HFF-Myc (cell line): ENCODE measurements around the gene VWF.
A peak's percentile ranks its signal among the peaks of the same experiment; 100 is the strongest.

ENCODE experiments used
- DNase-seq: peaks from one replicate; pipeline ENCODE4 v3.0.0-alpha.2; 2011; ENCODE audit warnings: low read depth; ENCODE audit errors: extremely low read depth
- H3K4me3 ChIP-seq: replicated peaks from 2 replicates; pipeline ENCODE4 v1.5.1; 2011; ENCODE audit warnings: low read depth, mild to moderate bottlenecking, control low read depth, low read length
- CTCF ChIP-seq: IDR thresholded peaks from 2 replicates; pipeline ENCODE4 v1.5.1; 2012; ENCODE audit warnings: mild to moderate bottlenecking, low read depth, low read length, control low read depth; ENCODE audit errors: missing control alignments

VWF gene

DNA sequence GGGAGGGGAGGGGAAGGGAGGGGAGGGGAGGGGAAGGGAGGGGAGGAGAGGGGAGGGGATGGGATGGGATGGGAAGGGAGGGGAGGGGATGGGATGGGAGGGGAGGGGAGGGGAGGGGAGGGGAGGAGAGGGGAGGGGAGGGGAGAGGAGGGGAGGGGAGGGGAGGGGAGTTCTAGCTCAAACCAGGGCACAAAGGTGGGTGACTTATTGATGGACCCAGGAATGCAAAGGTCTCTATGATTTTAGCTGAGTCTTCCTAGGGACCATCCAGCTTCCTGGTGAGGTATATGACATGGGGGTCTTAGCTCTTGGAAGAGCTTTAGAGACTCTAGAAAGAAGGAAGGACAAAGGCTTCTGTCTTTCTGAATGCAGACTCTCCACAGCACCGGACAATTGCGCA lies 221.7 kb downstream of the VWF start:
- H3K4me3 ChIP-seq: no peak overlapping the region
- no peak for DNase-seq
- no peak for TF ChIP-seq CTCF

- H3K4me3 ChIP-seq: no peak overlapping the region
- no peak for TF ChIP-seq CTCF
- no peak for DNase-seq
Observed at GRCh38 chr12:5901416-5901815, 223.1 kb downstream of the VWF start.

- no peak overlapping the region for H3K4me3 ChIP-seq
- no peak for TF ChIP-seq CTCF
- DNase-seq: no peak
Observed at GRCh38 chr12:5900533-5901205, 223.8 kb downstream of the VWF start.

DNA sequence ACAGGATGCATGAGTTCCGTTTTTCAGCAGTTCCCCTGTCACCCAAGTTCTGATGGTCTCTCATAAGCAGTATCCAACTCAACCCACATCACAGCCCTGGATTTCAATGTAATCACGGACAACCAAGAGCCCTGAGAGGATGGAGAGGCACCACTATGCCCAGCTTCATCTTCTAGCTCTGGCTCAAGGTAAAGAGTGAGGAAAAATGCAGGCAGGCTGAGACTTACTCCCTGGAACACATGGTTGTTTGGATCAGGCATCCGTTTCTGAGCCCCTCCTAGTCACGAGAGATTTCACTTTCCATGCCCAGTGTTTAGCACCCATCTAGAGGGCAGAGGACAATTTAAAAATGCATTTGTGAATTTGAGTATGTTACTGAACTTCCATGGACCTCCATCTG lies 224.4 kb downstream of the VWF start:
- H3K4me3 ChIP-seq: no peak overlapping the region
- no peak for DNase-seq
- TF ChIP-seq CTCF: no peak

GRCh38 chr12:5899675-5900074 lies 224.8 kb downstream of the VWF start:
- no peak for TF ChIP-seq CTCF
- no peak overlapping the region for H3K4me3 ChIP-seq
- no peak for DNase-seq

DNA sequence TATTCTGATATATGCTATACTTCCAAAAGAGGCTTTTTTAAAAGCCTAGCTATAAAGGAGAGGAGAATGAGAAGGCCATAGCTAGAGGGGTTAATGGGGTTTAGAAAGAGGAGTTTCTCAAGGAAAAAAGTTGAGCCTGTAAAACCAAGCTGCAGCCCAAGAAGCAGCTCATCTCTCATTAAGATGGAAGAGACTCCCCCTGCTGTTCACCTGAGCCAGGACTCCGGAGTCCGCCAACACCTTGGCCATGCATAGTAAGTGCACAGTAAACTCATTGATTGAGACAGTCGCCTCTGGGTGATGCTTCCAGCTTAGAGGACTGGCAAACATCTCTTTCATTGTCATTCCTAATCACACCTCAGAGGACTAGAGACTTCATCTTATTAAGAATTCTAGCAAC lies 225.6 kb downstream of the VWF start:
- H3K4me3 ChIP-seq: no peak overlapping the region
- TF ChIP-seq CTCF: peak; percentile 21
- DNase-seq: no peak
